Measurements from ENCODE around the gene CASTOR1. TPM values are rescaled to one million over a fixed set of nuclear protein-coding genes. Genes with fewer than 3 reads are reported as not detected.

CASTOR1 gene
- total RNA-seq, 4 donors from 2014 or later = 7.1 to 47.9 (median 21.0) TPM

DNA sequence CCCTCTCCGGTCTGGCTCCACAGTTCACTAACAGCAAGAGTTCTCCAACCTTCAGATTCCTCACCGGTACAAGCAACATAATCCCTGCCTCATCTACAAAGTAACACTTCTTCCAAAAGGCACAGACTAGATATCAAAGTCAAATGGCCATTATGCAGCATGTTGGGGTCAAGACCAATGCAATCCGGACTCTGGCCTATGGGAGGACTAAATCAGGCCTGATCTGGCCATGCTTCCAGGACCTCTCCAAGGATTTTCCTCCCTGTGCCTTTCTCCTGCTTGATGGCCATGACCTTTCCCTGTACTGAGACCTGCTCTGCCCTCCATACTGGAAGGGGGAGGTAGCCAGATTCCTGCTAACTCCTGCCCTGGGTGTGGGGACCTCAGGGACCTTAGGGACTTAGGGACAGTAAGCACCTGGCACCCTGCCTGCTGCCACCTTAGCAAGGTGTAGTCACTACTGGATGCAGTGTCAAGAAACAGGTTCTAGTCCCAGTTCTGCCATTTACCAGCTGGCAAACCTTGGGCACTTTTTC is 30.8 kb upstream of the CASTOR1 start:
- TF ChIP-seq, protein P1, sequence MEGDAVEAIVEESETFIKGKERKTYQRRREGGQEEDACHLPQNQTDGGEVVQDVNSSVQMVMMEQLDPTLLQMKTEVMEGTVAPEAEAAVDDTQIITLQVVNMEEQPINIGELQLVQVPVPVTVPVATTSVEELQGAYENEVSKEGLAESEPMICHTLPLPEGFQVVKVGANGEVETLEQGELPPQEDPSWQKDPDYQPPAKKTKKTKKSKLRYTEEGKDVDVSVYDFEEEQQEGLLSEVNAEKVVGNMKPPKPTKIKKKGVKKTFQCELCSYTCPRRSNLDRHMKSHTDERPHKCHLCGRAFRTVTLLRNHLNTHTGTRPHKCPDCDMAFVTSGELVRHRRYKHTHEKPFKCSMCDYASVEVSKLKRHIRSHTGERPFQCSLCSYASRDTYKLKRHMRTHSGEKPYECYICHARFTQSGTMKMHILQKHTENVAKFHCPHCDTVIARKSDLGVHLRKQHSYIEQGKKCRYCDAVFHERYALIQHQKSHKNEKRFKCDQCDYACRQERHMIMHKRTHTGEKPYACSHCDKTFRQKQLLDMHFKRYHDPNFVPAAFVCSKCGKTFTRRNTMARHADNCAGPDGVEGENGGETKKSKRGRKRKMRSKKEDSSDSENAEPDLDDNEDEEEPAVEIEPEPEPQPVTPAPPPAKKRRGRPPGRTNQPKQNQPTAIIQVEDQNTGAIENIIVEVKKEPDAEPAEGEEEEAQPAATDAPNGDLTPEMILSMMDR (IDR thresholded peaks at IDR 0.05) = no peak
- DNase-seq (ENCODE audit: low spot score) = no peak
- ATAC-seq (ENCODE audit: low FRiP score) = no peak

DNA sequence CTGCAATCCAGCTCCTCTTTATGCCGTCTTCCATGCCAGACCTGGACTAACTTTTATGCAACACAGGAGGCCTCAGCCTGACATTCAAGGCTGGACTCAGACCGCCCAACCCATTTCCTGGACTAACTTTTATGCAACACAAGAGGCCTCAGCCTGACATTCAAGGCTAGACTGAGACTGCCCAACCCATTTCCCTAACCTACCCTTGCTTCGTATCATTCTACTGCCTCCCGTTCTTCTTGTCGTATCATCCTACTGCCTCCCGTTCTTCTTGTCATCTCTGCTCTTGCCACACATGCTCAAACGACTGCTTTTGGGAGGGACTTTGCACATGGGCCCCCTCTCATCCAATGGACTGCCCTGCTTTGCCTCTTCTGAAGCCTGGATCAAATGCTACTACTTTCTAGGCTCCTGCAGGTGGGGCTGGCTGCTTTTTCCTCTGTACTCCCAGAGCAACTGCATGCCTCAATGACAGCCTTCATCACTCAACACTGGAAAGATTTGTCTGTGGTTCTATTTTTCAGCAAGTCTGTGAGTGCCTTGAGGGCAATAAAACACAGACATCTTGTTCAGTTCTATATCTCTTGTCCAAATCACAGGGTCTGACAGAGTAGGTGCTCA is 29.6 kb upstream of the CASTOR1 start:
- ATAC-seq (ENCODE audit: low FRiP score) (no peak), DNase-seq (ENCODE audit: low spot score) (no peak)
- TF ChIP-seq, protein P1 (IDR thresholded peaks at IDR 0.05) = no peak

DNA sequence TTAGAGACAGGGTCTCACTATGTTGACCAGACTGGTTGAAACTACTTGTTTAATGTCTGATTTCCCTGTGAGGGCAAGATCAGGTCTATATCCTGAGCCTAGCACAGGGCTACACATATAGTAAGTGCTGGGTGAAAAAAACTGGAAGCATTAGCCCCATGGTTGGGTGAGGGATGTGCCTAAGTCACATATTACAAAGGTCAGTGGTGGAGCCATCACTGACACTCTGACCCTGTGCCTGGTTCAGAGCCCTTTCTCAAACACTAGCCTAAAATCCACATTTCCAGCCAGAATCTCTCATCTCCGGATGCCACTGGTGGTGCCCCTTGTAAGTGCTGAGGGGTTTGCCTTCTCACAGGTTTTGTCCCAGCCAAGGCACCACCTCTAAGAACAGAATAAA is 28.5 kb upstream of the CASTOR1 start:
- DNase-seq (ENCODE audit: low spot score) (no peak), ATAC-seq (ENCODE audit: low FRiP score) (no peak)
- TF ChIP-seq, protein P1 (IDR thresholded peaks at IDR 0.05) = no peak

DNA sequence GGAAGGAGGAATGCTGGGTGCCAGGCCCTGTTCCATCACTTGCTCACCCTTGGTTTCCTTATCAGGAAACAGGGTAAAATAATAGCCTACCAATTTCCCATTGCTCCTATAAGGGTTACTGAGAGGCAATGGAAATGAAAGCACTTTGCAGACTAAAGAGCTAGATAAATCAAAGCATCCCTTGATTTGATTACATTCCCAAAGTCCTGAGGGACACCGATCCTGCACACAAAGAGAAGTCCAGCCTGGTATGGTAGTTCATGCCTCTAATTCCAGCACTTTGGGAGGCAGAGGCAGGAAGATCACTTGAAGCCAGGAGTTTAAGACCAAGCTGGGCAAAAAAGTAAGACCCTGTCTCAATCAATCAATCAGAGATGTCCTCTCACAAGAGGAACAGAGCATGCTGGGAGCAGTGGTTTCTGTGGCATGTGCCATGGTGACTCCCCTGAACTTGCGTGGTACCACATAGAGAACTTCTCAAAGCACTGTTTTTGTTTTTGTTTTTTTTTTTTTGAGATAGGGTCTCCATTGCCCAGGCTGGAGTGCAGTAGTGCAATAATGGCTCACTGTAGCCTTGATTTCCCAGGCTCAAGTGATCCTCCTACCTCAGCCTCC is 26.8 kb upstream of the CASTOR1 start:
- TF ChIP-seq, protein P1 (IDR thresholded peaks at IDR 0.05) = no peak
- DNase-seq (ENCODE audit: low spot score) (no peak), ATAC-seq (ENCODE audit: low FRiP score) (no peak)

DNA sequence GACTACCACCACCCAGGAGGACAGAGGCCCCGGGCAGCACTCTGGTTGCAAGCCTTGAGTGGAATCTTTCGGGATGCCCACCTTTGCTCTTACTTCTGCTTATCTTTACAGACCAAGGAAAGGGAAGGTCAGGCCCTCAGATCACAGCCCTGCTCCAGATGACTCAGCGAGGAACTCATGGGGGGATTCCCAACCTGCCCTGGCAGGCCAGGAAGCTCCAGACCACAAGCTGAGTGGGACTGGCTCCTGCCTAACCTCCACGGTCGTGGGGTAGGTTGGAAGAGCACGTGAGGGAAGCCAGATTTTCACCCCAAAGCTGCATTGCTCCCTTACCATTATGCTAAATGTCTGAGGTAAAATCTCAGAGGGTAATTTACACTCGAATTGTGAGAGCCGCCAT is 25.6 kb upstream of the CASTOR1 start:
- DNase-seq (ENCODE audit: low spot score) (no peak), ATAC-seq (ENCODE audit: low FRiP score) (no peak)
- TF ChIP-seq, protein P1 (IDR thresholded peaks at IDR 0.05) = no peak

DNA sequence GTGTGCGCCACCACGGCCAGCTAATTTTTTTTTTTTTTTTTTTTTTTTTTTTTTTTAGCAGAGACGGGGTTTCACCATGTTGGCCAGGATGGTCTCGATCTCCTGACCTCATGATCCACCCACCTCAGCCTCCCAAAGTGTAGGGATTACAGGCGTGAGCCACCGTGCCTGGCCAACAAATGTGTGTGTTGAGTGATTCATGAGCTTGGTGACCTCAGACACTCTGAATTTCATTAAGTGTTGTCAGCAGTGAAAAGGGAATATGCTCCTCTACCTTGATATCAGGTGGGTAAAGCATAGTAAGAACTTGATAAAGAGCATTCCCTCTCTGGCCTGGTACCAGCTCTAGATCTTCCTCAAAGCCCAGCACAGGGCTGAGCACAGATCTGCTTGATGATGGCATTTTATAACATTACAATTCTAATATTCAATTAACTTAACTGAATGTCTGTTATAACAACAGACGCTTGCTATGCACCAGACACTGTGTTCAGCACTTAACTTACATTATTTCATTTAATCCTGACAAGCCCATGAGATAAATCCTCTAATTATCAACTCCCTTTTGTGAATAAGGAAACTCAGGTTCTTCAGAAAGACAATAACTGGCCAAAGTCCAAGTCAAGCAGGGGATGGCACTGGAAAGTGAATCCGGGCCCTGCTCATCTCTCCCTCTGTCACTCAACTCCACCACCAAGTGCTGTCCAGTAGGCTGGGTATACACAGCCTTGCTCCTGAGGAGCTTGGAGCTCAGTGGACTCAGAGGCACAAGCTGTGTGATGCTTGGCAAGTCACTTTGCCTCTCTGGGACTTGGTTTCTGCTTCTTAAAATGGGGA is 24.4 kb upstream of the CASTOR1 start:
- TF ChIP-seq, protein P1 (IDR thresholded peaks at IDR 0.05) = no peak
- no peak for ATAC-seq (ENCODE audit: low FRiP score)
- no peak for DNase-seq (ENCODE audit: low spot score)
